Cortex of kidney (tissue), 1 donor: ENCODE data around the gene NEDD9.

ENCODE experiments used
- DNase-seq: peaks from one replicate; lab custom pipeline; 2025; lab: John Stamatoyannopoulos, UW

NEDD9 gene

DNA sequence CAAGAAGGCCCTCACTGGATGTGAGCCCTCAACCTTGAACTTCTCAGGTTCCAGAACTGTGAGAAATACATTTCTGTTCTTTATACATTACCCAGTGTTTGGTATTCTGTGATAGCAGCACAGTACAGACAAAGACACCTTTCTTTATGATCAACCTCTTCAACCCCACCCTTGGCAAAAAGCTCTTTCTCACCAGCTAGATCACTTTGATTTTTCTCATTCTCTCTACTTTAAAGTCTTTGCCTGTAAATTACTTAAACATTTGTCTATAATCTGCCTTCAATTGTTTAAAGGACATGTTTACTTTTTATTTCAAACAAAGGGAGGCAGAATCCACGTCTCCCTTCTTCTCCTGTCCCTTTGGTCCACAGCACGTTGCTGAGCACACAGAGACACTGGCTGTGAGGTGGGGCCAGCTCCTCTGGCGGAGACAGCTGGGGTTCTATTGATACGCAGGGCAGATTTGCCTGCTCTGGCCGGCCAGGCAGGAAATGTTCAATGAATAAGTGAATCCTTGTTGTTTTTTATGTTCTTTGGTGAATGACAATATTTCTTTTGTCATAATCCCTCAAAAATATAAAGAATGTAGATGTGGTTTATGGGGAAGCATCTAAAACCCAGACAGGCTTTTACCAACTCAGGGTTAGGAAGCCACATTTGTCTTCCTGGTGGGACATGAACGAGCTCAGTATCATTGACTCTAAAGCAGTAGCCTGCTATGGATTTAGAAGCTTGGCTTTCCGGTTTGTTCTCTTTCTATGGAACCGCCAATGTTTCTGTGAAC is 52.9 kb downstream of the NEDD9 start:
- DNase-seq = no peak

DNA sequence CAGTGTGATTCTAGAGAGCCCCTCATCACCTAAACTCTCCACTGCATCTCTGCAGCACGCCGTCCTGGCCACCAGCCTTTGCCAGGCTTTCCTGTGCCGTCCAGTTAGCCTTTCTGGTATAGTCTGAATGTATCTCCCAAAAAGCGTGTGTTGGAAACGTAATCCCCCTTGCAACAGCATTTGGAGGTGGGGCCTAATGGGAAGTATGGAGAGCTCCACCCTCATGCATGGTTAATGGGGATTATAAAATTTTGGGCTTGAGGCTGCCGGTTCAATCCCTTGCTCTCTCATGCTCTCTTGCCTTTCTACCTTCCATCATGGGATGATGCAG is 53.4 kb downstream of the NEDD9 start:
- DNase-seq = no peak

DNA sequence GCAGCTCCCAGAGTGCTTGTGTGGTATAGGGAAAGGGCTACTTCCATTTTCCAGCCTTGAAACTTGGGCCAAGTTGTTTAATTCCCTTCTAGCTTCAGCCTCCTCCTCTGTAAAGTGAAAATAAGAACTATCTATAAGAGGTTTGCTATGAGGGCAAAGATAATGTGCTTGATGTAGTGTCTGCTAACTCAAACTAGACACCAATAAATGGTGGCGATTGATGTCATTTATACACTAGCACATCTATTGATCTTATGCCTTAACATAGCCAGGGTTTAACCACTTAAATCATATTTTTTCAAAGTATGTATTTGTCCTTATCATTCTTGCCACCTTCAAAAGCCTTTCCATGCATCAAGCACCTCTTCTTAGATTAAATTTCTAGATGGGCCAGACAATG is 55.2 kb downstream of the NEDD9 start:
- DNase-seq = no peak

DNA sequence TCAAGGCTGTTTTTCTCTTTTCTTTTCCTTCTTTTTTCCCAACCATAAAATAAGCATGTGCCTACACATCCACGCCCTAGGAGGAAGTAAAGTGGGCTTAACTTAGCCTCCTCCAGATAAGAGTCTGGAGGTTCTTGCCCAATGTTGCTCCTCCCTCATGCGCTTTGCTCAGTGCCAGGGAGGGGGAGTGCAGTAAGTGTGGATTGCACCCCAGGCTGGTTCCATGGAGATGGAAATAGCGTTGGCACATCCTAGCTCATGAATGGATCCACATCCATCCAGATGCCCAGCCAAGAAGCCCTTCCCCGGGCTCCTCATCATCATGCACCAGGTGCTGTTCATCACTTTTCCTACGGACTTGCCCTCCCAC is 58.2 kb downstream of the NEDD9 start:
- no peak for DNase-seq

DNA sequence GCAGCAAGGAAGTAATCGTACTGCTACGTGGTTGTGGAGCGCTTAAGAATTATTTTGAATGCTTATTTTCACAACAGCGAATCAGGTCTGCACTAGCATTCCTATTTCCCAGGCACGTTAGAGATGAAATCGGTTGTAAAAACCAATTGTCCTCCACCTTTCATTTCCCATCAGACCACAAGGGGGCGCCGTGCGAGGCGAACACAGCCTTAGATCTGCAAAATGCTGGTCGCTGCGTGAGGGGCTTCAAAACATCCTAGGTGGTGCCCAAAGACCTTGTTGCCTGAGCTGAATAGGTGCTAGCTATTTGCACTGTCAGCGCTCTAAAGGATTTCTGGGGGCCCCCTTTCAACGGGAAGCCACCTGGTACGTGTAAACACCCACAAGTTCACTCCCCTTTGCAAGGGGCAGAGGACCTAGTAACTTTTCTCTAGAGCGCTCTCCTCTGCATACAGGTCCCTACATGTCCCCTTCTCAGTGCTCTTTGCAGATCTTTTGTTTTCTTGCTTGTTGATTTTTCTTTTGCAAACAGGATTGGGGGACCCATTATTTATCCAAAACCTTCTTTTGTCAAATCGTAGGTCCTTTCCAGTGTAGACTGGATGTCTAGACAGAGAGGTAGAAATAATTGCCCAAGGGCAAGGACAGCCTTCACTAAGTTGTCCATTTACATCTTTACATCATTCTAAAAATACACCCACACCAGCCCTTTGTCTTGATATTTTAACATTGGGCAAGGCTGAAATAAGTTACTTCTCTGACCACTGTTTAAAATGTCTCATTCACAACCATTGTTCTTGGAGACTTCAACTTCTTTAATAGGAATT is 59.8 kb downstream of the NEDD9 start:
- no peak for DNase-seq

DNA sequence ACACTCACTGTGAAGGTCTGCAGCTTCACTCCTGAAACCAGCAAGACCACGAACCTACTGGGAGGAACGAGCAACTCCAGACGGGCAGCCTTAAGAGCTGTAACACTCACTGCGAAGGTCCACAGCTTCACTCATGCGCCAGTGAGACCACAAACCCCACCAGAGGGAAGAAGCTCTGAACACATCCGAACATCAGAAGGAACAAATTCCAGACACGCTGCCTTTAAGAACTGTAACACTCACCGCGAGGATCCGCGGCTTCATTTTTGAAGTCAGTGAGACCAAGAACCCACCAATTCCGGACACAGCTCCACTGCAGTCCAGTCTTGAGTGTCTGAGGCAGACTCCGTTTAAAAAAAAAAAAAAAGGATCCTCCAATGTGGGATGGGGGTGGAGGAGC is 60.5 kb downstream of the NEDD9 start:
- DNase-seq = no peak

DNA sequence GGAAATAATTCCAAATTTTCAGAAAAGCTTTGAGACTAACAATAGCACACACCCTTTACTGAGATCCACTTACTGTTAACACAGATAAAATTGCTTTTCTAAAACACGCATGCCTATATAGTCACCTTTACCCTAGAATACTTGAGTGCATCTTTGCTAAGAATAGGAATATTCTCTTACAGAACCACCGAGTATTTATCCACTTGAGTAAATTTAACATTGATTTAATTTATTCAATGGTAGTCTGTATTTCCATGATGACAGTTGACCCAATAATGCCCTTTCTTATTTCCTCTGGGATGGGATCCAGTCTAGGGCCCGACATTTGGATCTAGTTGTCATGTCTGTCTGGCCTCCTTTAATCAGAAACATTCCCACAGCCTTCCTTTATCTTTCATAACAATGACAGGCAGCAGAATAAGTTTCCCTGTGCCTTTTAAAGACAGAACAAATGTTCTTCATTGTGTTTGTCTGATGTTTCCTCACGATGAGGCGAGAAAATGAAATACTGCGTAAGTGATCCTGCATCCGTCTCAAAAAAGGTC is 64.3 kb downstream of the NEDD9 start:
- DNase-seq = no peak

DNA sequence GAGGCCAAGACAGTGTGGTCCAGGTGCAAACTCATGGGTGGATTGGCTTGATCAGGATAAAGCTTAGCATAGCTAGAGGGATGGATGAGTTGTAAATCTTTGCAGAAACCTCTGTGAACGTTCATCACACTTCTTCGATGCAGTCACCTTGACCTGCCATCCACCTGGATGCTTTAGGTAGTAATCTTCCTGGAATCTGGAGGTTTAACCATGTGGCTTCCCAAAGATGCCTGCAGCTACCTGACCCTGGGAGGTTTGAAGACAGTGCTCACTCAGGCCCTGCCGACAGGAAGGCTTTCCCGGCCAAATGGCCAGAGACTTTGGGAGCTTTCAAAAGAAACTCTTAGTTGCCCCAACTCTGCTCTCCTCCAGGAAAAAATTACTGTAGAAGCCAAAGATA is 65.5 kb downstream of the NEDD9 start:
- DNase-seq = no peak

DNA sequence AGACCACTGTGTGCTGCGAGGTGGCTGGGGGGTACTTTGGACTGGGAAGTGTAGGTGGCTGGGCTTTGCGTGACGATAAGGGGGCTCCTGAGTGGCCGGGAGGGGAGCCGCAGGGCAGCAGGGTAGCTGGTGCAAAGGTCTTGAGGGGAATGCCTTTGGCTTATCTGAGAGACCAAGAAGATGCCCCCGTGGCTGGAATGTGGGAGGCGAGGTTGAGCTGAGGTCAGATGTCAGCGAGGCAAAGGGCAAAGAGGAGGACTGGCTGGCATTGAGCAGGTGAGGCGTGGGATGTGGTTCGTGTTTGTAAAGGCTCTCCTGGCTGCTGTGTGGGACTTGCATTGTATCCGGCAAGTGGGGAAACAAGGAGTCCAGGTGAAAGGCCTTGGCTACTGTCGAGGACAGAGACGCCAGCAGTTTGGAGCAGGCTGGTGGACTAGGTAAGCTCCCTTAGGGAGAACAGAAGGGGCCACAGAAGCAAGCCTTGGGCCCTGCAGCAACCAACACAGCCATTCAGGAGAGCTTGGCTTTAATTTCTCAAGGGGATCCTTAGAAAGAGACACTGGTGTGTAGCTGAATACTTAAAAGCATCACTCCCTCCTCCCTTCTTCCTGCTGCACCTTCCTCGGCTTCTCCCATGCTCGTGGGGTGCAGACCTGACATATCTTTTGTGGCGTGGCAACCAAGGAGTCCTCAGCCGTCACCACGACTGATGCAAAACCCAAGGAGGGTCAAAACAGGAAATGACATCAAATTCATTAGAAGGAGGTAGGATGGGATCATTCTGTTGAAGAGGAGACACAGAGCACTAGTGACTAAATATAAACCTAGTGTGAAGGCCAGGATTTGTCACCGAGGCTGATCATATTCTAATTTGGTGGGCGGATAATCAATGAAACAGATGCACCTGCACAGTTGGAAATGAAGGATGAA is 67.5 kb downstream of the NEDD9 start:
- DNase-seq = no peak

DNA sequence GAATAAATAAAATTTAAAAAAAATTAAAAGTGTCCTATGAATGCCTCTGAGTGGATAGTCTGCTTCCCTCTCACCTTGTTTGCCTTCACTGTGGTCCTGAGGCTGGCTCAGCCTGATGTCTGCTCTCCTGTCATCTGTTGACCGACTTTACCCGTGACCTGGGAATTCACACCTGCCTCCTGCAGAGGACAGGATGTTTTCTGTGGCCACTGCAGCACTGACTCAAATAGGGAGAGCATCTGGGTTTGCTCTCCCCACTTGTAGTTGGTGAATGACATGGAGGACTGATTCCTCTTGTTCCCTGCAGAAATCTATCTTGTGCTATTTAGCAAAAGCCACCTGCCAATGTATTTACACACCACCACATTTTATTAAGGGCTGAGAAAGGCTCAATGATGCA is 68.5 kb downstream of the NEDD9 start:
- no peak for DNase-seq

DNA sequence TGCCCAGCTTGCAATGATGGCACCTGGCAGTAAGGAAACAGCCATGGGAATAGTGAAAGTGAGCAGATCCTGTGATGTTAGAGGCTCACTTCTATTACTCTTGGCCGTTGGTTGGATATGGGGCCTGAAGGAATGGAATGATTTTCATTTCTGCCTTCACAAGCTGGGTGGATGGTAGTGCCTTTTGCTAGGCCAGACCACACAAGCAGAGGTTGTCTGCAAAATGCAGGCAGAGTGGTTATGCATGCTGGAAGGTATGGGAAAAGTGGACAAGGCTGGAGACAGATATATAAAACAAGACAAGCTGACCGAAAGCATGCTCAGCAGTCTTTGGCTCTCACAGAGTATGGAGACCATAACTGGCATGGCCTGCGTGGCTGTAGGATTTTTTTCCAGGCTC is 70.2 kb downstream of the NEDD9 start:
- DNase-seq = no peak

DNA sequence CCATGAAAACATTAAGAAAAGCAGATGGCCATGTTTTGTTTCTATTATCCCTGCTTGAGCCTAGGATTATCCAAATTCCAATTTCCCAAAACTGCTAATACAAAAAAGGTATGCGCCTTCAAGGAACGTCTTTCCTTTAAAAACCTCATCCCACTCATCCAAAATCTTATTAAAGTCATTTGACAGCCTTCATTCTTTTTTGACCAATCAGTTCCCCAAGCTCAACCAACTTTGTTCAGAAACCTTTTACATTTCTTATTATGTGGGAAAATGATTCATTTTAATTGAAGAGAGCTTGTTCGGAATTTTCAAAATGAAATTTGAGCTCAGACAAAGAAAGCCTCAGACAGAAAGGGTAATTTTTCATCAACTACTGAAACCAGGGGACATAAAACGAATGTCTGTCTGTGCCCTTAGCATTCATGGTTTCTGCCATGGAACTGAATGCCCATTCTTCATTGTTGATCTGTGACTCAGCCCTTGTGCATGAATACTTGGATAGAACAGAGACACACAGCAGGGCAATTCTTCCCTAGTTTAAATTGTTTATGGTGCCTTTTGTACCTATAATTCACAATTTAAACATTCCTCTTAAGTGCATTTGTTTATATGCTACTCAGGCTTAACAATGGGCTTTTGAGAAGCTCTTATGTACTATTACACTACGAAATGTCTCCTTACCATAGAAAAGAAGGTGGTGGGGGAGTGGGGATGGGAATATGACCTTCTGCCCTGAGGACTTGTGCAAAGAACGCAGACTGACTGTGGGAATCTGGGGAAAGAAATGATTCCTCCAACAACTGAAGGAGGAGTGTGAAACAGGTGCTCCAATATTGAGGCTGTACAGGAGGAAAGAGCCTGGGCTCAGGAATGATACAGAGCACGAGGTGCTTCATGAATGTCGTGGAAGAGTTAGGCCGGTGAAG is 71.2 kb downstream of the NEDD9 start:
- DNase-seq = no peak

DNA sequence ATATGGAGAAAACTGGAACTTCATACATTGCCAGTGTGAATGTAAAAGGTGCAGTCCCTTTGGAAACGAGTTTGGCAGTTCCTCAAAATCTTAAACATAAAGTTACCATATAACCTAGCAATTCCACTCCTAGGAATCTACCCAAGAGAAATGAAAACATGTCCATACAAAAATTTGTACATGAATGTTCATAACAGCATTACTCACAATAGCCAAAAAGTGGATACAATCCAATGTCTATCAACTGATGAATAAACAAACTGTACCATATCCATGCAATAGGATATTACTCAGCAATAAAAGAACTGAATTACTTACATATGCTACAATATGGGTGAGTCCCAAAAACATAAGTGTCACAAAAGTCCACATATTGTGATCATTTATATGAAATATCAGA is 72.3 kb downstream of the NEDD9 start:
- DNase-seq = no peak

DNA sequence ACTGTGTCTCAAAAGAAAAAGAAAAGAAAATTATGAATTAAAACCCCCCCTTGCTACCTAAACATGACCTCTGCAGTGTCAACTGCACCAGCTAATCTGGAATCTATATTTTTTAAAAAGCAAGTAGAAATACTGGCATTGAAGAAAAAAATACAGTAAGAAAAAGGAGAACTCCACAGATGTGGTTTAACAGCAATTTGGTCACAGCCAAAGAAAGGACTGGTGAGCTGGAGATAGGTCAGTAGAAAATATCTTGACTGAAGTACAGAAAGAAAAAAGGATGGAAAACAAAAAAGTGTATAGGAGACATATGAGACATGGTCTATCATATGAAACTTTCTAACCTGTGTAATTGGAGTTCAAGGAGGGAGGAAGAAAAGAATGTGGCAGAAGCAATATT is 76.9 kb downstream of the NEDD9 start:
- no peak for DNase-seq

DNA sequence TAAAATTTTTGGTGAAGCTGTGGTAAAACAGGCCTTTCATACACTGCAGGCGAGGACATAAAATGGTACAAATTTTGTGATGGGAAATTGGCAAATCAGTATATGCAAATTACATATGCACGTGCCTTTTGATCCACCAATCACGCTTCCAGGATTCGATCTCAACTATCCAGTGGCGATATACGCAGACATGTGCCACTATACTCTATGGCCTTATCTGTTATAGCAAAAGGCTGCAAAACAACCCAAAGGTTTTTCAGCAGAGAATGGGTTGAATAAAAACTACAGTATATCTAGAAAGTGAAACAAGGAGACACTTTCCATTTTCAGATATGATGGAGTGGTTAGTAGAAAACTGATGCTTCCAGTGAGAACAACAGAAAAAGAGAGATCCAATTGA is 79.0 kb downstream of the NEDD9 start:
- DNase-seq = no peak

DNA sequence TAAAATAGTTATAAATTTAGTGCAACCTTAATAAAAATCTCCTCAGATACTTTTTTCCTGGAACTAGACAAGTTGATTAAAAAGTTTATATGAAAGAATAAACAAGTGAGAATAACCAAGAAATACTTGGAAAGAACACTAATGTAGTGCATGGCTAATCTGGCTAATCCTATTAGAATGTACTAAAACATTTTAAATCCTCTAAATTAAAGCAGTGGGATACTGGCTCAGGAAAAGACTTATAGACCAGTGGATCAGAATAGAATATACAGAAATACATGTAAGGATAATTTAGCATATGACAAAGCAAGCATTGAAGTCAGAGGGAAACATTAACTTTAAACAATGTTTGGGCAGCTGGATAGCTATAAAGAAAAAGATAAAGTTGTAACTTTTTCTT is 79.9 kb downstream of the NEDD9 start:
- DNase-seq = no peak

DNA sequence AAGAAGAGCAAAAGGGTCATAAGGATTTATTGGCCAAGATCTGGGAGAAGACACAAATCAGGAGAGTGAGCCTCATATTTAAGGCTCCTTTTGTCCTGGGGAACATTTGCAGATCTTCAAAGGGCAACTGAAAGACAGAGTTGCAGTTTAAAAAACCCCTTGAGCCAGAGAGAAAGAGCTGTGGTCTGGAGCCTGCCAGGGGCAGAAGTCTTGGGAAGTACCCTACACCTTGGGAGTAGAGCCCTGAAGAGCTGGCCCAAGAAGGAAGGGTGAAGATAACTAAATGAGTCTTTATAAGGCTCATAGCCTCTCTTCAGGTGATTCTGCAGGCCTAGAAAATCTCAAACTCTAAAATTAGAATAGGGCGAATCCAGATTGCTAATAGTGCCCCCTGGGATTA is 81.0 kb downstream of the NEDD9 start:
- DNase-seq = no peak

DNA sequence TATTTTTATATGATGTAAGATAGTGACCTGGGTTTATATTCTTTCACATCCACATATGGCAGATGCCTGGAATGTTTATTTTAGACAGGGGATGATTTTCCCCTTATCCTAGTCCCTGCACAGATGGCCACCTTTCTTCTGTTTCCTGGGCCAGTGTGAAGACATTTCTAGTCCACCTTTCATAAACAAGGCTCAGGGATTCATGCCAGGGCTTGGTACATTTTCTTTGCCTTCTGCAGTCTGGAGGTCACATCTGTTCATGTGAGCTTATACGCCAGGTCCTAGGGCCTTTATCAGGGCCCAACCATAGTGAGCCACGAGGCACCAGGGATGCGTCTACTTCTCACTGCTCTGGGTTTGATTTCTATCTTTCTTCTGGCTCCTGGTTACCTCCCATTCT is 82.9 kb downstream of the NEDD9 start:
- DNase-seq = no peak

DNA sequence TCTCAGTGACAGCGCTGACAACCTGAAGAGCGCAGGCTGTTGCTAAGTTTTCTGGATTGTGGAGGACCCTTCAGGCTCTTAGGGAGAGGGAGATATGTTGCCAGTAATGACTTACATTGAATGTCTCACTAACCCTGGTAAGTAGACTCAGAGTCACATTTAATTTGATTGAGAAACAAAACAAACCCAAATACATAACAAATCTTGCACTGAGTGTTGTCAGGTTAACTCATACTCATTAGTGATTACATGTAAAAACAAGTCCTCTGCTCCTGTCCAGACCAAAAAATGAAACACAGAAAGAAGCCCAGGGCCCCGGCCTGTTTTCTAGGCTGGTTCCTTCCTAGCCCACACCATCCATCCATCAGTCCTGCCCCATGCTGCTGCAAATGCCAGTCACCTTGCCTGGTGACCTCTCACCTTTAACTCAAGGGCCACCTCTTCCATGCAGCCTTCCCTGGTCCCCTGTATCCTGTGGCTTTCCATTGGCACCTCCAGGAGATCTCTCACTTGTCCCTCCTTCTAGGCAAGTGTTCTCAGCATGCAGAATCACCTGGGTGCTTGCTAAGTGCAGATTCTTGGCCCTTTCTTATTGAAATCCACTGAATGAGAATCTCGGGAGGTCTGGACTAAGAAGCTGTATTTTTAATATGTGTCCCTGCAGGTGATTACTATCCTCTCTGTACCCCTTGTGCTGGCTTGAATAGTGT is 86.2 kb downstream of the NEDD9 start:
- DNase-seq = no peak

DNA sequence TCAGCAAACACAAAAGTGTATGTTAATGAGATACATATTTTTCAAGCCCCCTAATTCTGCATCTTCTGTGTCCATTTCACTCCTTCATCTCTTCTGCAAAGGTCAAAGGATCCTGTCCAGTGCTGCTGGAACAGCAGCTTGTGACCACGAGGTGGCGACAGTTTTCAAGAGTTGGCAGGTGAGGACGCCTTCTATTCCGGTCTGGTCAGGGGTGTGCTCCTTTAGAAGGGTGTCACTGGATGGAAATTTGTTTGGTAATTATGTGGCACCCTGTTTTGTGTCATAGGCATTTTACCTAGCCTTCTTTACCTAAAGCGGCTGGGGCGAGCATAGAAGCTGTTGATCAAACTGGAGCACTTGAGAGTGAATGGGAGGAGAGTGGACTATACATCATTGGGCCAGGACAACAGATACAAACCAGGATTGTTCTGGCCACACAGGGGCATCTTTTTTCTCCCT is 88.0 kb downstream of the NEDD9 start:
- no peak for DNase-seq
